Nephron (organoid): ENCODE measurements around the gene ARFRP1.
"Not testable (repeated sequence)": the region's sequence is repeated elsewhere in the genome, so short reads cannot be mapped to it uniquely, and the experiment has no call there.

Source experiments
- H3K27ac Mint-ChIP-seq, 3 experiments: 2 replicates each; pipeline ENCODE4 v1.8.0; 2020; ENCODE audit warnings: mixed read lengths in 3 of 3, mild to moderate bottlenecking in 2 of 3, moderate library complexity in 1 of 3
- H3K27me3 Mint-ChIP-seq: 2 replicates; pipeline ENCODE4 v1.8.0; 2021; ENCODE audit warnings: low read depth, mild to moderate bottlenecking, moderate library complexity, mixed read lengths
- H3K36me3 Mint-ChIP-seq: 2 replicates; pipeline ENCODE4 v1.8.0; 2020; ENCODE audit warnings: low read depth, mixed read lengths
- H3K4me1 Mint-ChIP-seq: 2 replicates; pipeline ENCODE4 v1.8.0; 2020; ENCODE audit warnings: mixed read lengths
- H3K4me3 Mint-ChIP-seq, 3 experiments: 2 replicates each; pipeline ENCODE4 v1.8.0; 2020; ENCODE audit warnings: mild to moderate bottlenecking in 3 of 3, mixed read lengths in 3 of 3, moderate library complexity in 2 of 3
- H3K9me3 Mint-ChIP-seq: 2 replicates; pipeline ENCODE4 v1.8.0; 2020; ENCODE audit warnings: mixed read lengths
- TF ChIP-seq, protein P1 (sequence below), 3 experiments: fragments of 200-600 bp; sonication (generic); IDR thresholded peaks; one replicate each; pipeline ENCODE4 v1.5.0; 2021; ENCODE audit warnings: antibody characterized with exemption in 3 of 3; ENCODE audit not compliant: unreplicated experiment in 3 of 3

ARFRP1 gene

DNA sequence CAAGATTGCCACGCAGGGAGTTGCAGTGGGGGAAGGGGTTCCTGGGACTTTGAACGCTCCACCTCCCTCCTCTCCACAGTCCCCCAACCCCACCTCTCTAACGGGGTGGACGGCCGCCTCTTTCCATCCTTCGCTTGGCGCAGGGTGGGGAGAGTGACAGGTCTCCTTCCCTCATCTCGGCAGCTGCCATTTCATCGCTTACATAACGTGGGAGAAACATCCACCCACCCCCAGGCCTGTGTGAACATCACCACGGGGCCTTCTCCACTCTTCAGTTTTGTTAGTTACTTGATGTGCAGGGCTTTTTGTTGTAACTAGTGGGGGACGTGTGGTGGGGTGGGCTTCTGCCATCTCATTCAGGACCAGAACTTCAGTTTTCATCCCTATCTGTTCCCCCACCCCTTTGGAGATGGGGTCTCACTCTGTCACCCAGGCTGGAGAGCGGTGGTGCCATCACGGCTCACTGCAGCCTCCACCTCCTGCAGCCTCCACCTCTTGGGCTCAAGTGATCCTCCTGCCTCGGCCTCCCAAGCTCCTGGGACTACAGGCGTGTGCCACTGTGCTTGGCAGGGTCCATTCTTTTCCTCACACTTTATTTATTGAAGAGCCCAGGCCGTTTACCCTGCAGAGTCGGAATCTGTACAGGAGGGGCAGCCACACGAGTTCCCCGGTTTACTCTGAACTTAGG is 32.0 kb downstream of the ARFRP1 start:
- H3K4me3 Mint-ChIP-seq = no peak overlapping the region
- peaks cover 29% of the 10 kb centered on the region for H3K36me3 Mint-ChIP-seq
- no peaks in the 10 kb centered on the region for H3K27me3 Mint-ChIP-seq
- TF ChIP-seq, protein P1, sequence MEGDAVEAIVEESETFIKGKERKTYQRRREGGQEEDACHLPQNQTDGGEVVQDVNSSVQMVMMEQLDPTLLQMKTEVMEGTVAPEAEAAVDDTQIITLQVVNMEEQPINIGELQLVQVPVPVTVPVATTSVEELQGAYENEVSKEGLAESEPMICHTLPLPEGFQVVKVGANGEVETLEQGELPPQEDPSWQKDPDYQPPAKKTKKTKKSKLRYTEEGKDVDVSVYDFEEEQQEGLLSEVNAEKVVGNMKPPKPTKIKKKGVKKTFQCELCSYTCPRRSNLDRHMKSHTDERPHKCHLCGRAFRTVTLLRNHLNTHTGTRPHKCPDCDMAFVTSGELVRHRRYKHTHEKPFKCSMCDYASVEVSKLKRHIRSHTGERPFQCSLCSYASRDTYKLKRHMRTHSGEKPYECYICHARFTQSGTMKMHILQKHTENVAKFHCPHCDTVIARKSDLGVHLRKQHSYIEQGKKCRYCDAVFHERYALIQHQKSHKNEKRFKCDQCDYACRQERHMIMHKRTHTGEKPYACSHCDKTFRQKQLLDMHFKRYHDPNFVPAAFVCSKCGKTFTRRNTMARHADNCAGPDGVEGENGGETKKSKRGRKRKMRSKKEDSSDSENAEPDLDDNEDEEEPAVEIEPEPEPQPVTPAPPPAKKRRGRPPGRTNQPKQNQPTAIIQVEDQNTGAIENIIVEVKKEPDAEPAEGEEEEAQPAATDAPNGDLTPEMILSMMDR (IDR thresholded peaks at IDR 0.05; ENCODE audit: unreplicated experiment in 3 of 3) = no peak
- H3K27ac Mint-ChIP-seq = no peak overlapping the region
- no peaks in the 10 kb centered on the region for H3K4me1 Mint-ChIP-seq
- no peaks in the 10 kb centered on the region for H3K9me3 Mint-ChIP-seq

DNA sequence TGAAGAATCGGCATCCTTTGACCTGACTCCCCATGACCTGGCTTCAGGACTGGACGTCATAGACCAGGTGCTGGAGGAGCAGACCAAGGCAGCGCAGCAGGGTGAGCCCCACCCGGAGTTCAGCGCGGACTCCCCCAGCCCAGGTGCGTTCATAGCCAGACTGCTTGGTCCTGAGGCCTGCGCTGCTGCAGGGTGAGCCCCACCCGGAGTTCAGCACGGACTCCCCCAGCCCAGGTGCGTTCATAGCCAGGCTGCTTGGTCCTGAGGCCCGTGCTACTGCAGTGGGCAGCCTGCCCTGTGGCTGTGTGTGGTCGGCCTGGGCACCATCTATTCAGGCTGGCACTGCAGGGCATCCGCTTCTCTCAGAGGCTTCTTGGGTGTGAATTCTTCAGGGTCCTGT is 33.8 kb downstream of the ARFRP1 start:
- Mint-ChIP-seq H3K9me3 (no peaks in the 10 kb centered on the region), H3K36me3 (peaks cover 38% of the 10 kb centered on the region), H3K4me1 (no peaks in the 10 kb centered on the region), H3K27ac (no peak overlapping the region), H3K27me3 (no peaks in the 10 kb centered on the region), H3K4me3 (no peak overlapping the region)
- TF ChIP-seq, protein P1 (IDR thresholded peaks at IDR 0.05; ENCODE audit: unreplicated experiment in 3 of 3) = no peak

DNA sequence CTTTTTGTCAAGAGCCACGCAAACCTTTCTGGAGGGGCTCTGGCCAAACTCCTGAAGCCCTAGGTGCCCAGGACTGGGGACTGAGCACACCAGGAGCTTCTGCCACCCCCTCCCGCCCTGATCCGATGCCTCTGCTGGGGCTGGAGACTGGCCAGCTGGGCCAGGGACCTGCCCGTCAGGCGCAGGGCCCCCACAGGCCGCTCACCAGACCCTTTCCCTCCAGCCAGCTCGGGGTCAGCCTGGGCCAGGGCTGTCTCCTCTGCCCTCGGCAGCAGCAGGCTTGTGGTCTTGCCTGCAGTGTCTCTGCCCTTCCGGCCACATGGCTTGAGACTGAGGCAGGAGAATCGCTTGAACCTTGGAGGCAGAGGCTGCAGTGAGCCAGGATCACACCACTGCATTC is 35.1 kb downstream of the ARFRP1 start:
- TF ChIP-seq, protein P1 (IDR thresholded peaks at IDR 0.05; ENCODE audit: unreplicated experiment in 3 of 3) = no peak
- Mint-ChIP-seq H3K27me3 (no peaks in the 10 kb centered on the region), H3K36me3 (peaks cover 38% of the 10 kb centered on the region), H3K4me3 (no peak overlapping the region), H3K4me1 (no peaks in the 10 kb centered on the region), H3K27ac (no peak overlapping the region), H3K9me3 (no peaks in the 10 kb centered on the region)

DNA sequence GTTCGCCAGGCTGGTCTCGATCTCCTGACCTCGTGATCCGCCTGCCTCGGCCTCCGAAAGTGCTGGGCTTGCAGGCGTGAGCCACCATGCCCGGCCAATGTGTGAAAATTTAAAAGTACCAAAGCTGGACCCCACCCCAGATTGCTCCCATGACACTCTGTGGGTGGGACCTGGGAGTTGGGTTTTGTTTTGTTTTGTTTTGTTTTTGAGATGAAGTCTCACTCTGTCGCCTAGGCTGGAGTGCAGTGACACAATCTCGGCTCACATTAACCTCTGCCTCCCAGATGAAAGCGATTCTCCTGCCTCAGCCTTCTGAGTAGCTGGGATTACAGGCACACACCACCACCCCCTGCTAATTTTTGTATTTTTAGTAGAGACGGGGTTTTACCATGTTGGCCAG is 36.1 kb downstream of the ARFRP1 start:
- not testable (repeated sequence) for H3K27ac Mint-ChIP-seq, H3K4me1 Mint-ChIP-seq, H3K27me3 Mint-ChIP-seq, H3K9me3 Mint-ChIP-seq, H3K4me3 Mint-ChIP-seq
- peaks cover 41% of the 10 kb centered on the region for H3K36me3 Mint-ChIP-seq

DNA sequence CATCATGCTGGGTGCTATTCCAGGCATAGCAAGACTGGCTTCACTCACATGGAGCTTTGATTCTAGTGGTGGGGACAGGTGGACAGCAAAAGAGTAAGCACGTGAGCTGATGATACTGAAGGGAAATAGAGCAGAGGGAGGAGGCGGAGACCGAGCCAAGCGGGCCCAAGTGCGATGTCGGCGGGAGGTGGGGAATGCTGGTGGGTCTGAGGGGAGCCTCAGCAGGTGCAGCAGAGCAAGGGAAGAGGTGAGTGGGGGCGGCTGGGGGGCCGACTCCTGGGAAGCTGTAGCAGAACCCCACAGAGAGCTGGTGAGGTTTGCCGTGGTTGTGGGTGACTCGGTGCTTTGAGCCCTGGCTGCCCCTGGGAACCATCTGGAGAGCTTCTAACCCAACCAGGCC is 39.4 kb downstream of the ARFRP1 start:
- Mint-ChIP-seq H3K27me3 (no peaks in the 10 kb centered on the region), H3K9me3 (no peaks in the 10 kb centered on the region), H3K4me3 (no peak overlapping the region), H3K4me1 (no peaks in the 10 kb centered on the region), H3K36me3 (peaks cover 33% of the 10 kb centered on the region), H3K27ac (no peak overlapping the region)
- TF ChIP-seq, protein P1 (IDR thresholded peaks at IDR 0.05; ENCODE audit: unreplicated experiment in 3 of 3) = no peak

DNA sequence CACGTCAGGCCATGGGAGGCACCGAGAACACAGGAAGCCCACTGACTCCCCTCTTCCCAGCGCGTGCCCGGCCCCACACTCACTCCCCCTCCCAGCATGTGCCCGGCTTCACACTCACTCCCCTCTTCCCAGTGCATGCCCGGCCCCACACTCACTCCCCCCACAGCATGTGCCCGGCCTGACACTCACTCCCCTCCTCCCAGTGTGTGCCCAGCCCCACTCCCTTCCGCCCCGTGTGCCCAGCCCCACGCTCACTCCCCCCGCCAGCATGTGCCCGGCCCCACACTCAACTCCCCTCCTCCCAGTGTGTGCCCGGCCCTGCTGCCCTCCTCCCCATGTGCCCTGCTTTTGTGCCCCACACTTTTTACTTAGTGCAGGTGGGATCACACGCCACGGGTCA is 39.9 kb downstream of the ARFRP1 start:
- Mint-ChIP-seq H3K4me3 (no peak overlapping the region), H3K9me3 (no peaks in the 10 kb centered on the region), H3K27ac (no peak overlapping the region), H3K27me3 (no peaks in the 10 kb centered on the region), H3K36me3 (peaks cover 33% of the 10 kb centered on the region), H3K4me1 (no peaks in the 10 kb centered on the region)
- TF ChIP-seq, protein P1 (IDR thresholded peaks at IDR 0.05; ENCODE audit: unreplicated experiment in 3 of 3) = no peak
